GM19324 (cell line): ENCODE data around the gene GFAP.

Experiments used
- ATAC-seq: cut with Tn5 transposase; IDR thresholded peaks from one replicate; pipeline ENCODE4 v1.9.1; 2021; ENCODE audit warnings: mild to moderate bottlenecking, moderate library complexity; ENCODE audit not compliant: unreplicated experiment, low FRiP score

The GFAP gene

DNA sequence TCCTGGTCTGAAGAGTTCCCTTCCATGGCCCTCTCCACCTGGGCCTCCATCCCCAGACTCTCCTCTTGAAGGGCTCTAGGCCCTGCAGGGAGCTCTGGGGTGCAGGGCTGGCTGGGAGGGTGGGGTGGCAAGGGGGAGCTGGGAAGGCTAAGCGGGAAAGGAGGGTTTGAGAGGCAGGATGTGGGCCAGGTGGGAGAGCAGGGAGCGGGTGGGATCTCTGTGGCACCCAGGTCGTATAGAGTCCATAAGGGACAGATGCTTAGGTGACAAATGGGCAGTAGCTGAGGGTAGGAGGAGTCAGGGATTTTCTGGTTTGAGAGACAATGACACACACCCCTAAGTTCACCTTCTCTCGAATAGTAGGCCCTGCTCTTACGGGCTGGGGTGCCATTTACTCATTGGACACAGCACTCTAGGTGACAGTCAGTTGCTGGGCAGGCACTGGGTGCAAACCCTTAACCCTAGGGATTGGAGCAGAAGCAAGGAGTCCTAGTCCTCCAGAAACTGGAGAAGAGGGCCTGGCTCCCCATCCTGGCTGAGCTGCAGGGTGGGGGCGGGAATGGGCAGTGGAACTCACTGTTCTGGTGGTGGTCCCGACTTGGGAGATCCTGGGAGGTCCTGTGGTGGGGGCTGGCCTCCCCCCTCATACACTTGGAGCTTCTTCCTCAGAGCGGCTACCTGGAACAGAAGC is 16.9 kb upstream of the GFAP start:
- no peak for ATAC-seq

DNA sequence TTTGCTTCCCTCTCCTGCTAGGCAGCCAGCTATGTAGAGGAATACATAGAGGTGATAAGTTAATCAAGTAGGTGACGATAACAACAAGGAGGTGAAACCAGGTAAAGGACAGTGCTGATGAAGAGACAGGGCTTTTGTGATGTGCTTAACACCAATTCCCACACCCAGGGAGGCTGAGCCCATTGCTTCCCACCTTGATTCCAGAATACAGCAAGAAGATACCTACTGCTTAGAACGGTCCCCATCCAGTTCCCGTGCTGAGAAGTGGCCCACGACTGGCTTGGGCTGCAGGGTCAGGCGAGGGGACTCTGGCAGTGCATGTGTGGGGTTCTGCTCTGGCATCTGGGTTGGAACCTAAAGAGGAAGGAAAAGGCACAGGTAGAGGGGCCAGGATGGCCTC is 16.1 kb upstream of the GFAP start:
- no peak for ATAC-seq

DNA sequence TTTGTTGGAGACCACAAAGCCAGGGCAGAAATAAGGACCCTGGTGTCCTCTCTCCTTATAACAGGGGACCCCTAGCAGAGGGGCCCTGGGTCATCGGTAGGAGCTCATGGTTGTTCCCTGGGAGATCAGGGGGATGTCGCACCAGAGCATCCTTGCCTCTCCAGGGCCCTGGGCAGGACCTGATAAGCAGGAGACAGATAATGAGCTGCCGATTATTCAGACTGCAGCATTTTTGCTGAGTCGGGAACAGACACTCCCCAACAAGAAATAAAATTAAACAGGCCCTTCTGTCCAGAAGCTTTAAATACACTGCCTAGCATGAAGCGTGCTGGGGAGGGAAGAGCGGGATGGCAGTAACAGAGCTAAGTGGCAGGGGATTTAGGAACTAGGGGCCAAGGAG is 15.4 kb upstream of the GFAP start:
- ATAC-seq: no peak

DNA sequence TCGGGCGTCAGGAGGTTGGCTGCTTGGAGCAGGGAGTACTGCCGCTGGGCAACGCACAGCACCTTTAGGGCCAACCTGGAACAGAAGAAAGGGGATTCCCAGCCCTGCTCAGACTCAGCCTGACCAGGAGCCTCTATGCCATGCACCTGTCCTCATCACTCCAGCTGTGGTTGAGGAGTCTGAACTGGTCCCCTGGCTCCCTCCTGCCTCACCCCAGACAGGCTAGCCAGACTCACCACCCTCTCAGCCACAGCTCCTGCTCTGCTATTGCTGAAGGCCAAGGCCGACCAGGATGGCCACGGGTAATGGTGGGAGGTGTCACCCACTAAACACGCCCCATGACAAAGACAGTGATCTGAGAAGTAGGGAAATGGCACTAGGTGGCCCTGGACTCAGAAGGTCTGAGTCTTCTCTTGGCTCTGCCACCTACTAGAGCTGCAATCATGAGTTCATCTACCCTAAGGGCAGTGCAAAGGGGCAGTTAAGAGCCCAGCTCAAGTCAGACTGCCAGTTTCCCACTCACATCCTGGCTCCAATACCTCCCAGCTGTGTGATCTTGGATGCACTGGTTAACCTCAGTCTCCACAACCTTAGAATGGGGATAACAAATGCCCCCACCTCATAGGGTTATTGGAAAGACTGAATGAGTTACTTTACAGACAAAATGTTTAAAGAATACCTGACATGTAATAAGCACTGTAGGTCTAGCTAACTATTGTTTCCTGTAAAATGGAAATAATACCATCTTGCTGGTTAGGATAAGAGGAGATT is 13.8 kb upstream of the GFAP start:
- ATAC-seq: no peak

DNA sequence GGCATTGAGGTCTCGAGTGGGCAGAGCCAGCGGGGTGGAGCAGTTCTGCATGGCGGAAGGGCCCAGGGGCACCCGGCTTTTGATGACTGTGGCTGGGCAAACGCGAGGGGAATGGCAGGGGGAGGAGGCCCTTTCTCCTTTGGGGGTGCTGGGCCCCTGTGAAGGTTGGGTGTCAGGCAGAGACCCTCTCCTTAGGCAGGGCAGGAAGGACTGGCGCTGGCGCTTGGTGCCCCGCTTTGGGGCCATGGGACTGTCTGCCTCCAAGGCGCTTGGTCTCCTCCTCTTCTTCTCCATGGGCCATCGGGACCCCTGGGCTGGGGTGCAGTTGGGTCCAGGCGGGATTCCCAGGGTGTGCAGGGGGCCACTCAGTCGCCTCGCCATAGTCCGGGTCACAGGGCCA is 12.8 kb upstream of the GFAP start:
- no peak for ATAC-seq

DNA sequence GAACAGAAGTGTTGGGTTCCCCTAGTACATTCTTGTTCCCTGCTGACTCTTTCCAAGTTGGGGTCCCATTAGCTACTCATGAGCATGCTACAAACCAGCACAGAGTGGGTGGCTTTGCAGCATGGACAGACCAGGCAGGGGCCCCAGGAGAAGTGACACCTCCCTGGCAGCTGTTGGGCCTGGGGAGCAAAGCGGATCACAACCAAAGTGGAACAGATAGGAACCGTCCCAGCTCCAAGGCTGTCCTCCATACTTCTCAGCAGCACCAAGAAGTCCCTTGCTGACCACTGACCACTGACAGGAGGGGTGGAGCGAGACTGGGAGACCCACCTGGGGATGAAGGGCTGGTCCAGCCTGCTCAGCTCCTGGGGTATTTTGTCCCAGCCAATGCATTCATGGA is 12.4 kb upstream of the GFAP start:
- ATAC-seq: no peak

DNA sequence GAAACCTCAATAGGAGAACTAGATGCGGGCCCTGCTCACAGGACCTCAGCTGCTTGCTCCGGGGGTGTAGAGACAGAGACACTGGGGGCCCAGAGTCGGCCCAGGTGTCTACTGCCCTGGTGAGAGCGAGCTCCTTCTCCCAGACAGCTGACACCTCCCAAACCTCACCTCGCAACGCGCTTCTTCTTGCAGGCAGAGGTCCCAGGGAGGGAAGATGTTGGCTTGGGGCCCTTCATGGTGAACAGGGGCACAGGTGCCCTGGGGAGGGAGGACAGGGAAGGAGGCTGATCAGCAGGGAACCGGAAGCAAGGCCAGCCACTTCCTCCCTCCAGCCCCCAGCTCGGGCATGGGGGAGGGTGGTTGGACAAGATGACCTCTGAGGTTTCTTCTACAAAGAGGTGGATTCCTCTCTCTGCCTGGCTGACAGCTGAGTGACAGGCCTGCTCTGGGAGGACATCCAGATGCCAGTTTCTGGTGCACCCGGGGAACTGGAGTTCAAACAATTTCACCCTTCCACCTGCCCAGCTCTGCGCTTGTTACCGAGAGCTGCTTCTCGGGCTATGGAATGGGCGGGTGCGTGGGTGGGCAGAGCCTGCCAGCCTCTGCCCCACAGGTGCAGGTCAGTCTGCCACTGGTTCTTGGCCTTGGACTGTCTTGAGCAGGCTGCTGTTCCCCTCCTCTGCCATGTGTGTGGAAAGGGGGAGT is 11.7 kb upstream of the GFAP start:
- no peak for ATAC-seq

DNA sequence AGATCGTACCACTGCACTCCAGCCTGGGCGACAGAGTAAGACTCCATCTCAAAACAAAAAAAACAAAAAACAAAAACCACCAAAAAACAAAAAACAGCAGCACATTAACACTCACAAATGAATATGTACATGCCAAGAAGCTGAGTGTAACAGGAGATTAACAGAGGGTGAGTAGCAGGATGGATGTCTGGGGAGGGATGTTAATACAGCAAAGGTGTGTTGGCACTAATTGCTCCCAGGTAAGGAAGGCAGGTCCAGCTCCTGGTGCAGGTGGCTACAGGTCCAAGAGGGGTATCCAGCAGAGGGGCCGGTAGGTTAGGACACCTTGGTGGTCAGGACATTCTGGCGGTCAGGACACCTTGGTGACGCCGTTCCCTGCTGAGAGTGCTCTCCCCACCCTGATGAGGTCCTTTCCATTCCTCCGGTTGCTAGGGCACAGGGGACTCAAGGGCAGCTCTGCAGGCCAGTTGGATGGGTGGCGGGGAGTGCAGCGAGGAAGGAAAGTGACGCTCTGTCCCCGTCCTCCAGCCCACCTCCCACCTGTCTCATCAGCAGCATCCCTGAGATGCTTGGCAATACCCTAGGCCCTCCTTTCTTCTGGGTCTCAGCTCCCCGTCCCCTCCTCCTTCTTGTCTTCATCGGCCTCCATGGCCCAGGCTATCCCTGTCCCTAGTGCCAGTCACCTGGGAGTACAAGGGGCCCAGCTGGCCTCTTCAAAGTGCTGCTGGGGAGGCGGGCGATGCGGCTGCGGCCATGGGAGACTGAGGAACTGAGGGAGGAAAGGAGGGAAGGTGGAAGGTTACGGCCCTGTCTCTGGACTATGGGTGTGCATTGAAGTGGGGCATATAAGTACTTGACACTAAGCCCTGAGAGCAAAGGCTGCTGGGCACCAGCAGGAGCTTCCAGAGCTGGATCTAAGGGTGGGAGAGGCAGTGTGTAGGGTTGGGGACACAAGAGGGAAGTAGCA is 10.7 kb upstream of the GFAP start:
- no peak for ATAC-seq

DNA sequence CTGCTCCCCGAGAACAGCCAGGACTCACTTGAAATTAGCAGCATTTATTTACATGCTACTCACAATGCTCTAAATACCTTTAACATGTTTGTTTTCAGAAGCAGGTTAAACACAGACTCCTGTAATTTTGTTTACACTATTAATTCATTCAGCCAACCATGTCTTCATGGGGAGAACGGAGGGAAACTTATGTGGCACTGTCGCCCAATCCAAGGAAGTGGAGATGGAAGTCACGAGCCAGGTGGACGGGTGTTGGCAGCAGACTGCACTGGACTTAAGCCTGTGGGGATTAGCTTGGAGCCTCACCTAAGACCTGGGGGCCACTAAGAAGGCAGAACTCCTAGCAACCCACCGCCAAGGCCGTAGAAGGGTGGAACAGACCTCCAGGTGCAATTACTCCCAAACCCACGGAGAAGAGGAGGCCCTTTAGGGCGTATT is 8.8 kb upstream of the GFAP start:
- no peak for ATAC-seq

DNA sequence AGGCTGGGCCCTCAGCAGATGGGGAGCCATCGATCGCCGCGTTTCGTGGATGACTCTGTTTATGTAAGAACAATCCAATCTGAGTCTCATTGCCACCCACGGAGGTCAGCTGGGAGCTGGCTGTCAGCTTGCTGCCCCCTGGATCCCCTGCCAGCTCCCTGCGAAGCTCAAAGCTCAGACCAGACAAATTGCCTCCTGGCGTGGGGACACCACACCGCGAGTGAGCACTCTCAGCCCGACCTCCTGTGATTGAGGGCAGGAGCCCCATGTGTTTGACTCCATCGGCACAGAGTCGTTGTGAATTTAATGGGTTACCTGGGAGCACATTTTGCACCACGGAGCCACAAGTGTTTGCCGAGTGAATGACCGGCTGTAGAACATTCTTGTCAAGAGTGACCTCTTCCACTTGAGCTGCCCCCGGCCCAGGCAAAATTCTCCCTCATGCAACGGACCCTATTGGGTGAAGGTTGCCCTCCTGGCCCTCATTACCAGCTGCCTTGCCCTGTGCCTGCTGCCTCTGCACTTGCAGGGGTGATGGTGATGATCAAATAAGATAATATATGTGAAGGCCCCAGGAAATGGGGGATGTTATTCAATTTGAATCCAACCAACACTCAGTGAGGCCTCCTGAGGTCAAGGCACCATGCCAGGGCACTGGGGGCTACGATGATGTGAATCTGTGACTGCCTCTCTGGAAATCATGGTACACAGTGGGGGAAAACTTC is 7.6 kb upstream of the GFAP start:
- no peak for ATAC-seq

DNA sequence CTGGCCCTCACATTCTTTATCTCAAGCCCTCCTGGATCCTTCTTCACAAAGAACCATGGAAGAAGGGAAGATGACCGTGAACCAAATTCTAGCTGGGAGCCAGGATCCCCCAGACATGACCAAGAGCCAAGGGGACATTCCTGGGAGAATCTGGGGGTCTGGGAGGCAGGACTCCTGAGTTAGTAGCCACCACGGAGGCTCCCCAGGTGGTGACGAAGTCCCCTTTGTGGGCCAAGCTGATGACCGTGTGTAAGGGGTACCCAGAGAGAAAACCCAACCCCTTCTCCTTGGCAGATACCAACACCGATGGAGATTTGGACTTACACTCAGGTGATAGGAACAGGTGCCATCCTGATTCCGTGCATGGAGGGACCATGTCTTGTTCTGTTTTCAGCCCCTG is 6.8 kb upstream of the GFAP start:
- ATAC-seq: no peak

DNA sequence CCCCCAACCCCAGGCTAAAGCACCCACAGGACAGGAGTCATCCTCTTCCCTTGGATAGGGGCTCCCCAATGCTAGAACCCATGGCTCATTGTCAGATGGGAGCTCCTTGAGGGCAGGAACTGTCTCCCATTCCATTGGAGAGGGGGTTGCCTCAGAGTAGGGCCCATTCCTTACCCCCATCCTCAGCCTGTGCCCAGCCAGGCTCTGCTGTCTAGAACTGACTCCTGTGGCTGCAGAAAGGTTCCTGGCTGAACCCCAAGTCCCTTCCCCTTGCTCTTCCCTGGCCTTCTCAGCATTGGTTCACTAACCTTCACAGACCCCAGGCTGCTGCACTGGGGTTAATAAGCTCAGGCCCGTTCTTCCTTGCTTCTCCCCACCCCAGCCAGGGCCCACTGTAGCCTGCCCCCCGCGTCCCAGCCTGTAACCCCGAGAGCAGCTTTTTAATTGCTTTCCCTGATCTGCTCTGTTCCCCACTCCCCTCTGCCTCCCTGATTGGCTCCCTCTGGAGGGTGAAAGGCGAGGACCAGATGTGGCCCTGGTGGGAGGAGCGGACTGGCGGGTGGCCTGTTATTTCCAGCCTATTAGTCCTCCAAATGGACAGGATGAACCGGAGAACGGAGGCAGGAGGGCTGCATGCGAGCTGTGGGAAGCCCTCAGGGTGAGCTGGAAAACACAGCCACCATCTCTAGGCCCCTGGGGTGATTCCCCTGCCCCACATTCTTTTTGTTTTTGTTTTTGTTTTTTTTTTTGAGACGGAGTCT is 6.0 kb upstream of the GFAP start:
- no peak for ATAC-seq

DNA sequence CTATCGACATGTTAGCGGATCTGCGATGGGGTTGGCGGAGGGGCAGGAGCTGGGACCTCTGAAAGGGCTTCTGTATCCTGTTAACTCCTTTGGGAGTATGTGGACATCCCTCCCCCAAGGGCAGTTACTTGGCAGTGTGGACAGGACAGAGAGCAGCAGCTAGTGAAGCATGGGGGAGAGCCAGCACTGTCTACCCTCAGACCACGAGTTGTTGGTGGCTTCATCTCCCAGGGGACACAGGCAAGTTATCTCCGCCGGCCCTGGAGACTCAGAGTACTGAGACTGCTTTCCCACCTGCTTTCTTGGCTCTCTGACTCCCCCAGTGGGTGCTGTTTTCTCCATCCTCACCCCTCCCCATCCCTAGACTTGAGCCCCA is 5.3 kb upstream of the GFAP start:
- ATAC-seq: no peak

DNA sequence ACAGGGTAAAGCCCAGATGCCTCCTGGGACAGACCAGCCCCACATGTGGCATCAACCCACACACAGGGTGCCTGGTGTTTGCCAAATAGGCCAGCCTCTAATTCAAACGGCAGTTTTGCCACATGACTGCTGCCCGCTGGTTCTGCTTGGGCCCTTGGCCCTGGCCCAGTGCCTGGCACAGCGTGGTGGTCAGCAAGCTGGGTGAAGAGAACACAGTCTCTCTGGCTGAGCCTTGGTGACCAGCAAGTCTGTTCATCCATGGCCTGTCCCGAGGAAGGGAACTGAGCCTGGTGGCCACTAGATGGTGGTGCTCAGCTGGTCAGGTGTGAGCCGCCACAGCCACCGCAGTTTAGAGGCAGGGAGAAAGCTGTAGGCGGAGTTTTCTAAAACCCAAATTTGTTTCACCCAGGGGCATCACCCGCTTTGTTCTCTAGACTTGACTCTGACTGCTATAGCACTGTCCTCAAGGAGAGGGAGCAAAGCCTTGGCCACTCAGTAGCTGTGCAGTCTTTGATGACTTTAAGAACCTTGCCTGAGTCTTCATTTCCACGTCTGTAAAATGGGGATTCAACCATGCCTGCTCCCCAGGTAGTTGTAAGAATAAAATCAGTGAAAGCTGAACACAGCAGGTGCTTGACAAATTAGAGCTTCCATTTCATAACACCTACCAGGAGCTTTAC is 4.7 kb upstream of the GFAP start:
- ATAC-seq: no peak

DNA sequence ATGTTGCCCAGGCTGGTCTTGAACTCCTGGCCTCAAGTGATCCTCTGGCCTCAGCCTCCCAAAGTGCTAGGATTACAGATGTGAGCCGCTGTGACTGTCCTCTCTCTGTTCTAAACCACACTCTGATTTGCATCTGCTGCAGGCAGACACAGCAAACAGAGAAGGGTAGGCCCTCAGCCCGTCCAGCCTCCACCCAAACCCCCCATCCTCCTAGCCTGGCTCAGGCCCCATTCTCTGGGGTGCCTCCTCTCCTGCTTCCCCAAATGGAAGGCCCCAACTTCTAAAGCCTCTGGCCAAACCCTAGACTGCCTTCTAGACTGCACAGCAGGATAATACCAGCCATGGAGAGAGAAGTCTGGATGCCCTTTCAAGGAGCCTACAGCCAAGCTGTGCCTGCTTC is 4.1 kb upstream of the GFAP start:
- ATAC-seq: no peak

DNA sequence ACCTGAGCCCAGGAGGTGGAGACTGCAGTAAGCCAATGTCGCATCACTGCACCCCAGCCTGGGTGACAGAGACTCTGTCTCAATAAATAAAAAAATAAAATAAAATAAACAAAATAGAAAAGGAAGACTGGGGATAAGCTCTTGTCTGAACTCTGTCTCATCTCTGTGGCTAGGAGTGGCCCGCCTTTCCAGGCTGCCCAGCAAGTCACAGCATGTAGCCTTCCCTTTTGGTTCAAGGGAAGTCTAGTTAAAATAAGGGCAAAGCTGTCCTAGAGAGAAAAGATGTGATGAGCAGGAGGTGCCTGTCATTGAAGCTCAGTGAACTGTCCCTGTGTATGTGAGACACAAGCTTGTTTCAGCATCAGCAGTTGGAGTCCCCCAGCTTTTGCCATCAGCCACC is 2.7 kb upstream of the GFAP start:
- no peak for ATAC-seq

DNA sequence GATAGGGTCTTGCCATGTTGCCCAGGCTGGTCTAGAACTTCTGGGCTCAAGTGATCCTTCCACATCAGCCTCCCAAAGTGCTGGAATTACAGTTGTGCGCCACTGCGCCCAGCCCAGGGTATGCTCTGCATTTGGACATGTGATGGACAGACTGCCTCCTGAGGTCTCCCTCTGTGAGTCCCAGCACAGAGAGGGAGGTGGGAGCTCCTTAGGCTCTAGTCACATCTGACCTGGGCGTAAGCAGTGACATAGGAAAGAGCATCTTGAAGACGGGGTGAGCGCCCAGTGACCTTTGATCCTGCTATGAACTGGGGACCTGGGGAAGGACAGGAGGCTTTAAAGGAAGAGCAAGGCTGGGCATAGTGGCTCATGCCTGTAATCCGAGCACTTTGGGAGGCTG is 2.2 kb upstream of the GFAP start:
- ATAC-seq: no peak

DNA sequence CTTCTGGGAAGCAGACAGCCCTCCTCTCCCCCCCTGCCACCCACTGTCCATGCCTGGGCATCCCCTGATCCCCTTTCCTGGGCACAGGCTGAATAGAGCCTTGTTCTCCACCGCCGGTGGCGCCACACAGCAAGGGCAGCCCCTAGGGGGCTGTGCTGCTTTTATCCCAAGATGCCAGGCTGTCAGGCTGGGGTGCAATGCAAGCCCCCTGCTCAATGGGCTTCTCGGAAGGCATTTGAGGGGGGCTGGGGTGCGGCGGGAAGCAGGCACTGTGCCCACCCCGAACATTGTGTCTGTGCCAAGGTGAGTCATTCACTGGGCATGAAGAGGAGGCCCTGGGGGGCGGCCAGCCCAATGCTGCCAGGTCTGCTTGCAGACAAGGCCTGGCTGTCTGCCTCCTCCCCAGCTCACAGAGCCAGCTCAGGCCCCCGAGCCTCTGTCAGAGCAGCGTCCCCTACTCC is 1.5 kb upstream of the GFAP start:
- no peak for ATAC-seq
